D341Med (cell line): Measurements from ENCODE around the gene UBR4.

Experiments used
- DNase-seq: peaks from one replicate; pipeline ENCODE4 v3.0.0; 2012; ENCODE audit warnings: low spot score

Gene UBR4

GRCh38 chr1:19089524-19089923, 120.5 kb downstream of the UBR4 start:
- DNase-seq, result no peak

GRCh38 chr1:19088717-19089442, 121.2 kb downstream of the UBR4 start:
- DNase-seq, result no peak

- no peak for DNase-seq
Observed at GRCh38 chr1:19087737-19088594, 122.1 kb downstream of the UBR4 start.

- DNase-seq, result peak; percentile 50
Observed at GRCh38 chr1:19087017-19087736, 122.9 kb downstream of the UBR4 start.

GRCh38 chr1:19086176-19086875, 123.7 kb downstream of the UBR4 start:
- no peak for DNase-seq

- no peak for DNase-seq
Observed at GRCh38 chr1:19084206-19084738, 125.8 kb downstream of the UBR4 start.

- DNase-seq, result no peak
Observed at GRCh38 chr1:19083081-19083480, 127.0 kb downstream of the UBR4 start.

- no peak for DNase-seq
Observed at GRCh38 chr1:19081218-19081893, 128.7 kb downstream of the UBR4 start.

GRCh38 chr1:19080721-19081120, 129.3 kb downstream of the UBR4 start:
- DNase-seq, result no peak

- DNase-seq, result no peak
Observed at GRCh38 chr1:19079541-19080472, 130.3 kb downstream of the UBR4 start.

GRCh38 chr1:19078536-19078935, 131.5 kb downstream of the UBR4 start:
- DNase-seq, result no peak

- no peak for DNase-seq
Observed at GRCh38 chr1:19076841-19077616, 133.0 kb downstream of the UBR4 start.

- DNase-seq, result no peak
Observed at GRCh38 chr1:19074902-19075721, 135.0 kb downstream of the UBR4 start.

GRCh38 chr1:19074361-19074901, 135.6 kb downstream of the UBR4 start:
- DNase-seq, result no peak

- no peak for DNase-seq
Observed at GRCh38 chr1:19073311-19074186, 136.5 kb downstream of the UBR4 start.

GRCh38 chr1:19072285-19072981, 137.6 kb downstream of the UBR4 start:
- DNase-seq, result no peak
